Keratinocyte (primary cell): Measurements from ENCODE around the gene SLC15A4. TPM values are rescaled to one million over a fixed set of nuclear protein-coding genes. Genes with fewer than 3 reads are reported as not detected.

Experiments used
- DNase-seq: peaks from one replicate; pipeline ENCODE4 v3.0.0-alpha.2; 2011; ENCODE audit warnings: low read depth, missing footprints, low spot score
- FAIRE-seq: peaks from 2 replicates; lab custom pipeline; 2011; peaks lifted over from hg19 to GRCh38; lab: Jason Lieb, UNC
- H2AFZ ChIP-seq: 2 replicates; pipeline ENCODE4 v1.6.0; 2012; ENCODE audit warnings: low read length, control low read depth, inconsistent platforms; ENCODE audit not compliant: control insufficient read depth
- H3K27ac ChIP-seq: 2 replicates; pipeline ENCODE4 v1.5.1; 2011; ENCODE audit warnings: low read length; ENCODE audit not compliant: control insufficient read depth, insufficient read depth
- H3K27me3 ChIP-seq: 3 replicates; pipeline ENCODE4 v1.6.0; 2011; ENCODE audit warnings: low read length; ENCODE audit not compliant: control insufficient read depth, insufficient read depth; ENCODE audit errors: extremely low read depth
- H3K36me3 ChIP-seq, 2 experiments: 2 replicates in 1 of 2; 3 replicates in 1 of 2; pipeline ENCODE4 v1.5.1; 2011; ENCODE audit warnings: low read length in 2 of 2, mild to moderate bottlenecking in 1 of 2; ENCODE audit not compliant: control insufficient read depth in 2 of 2, insufficient read depth in 2 of 2; ENCODE audit errors: extremely low read depth in 1 of 2
- H3K4me1 ChIP-seq: 3 replicates; pipeline ENCODE4 v1.5.1; 2011; ENCODE audit warnings: low read length; ENCODE audit not compliant: control insufficient read depth, insufficient read depth; ENCODE audit errors: extremely low read depth
- H3K4me2 ChIP-seq: 3 replicates; pipeline ENCODE4 v1.6.0; 2011; ENCODE audit warnings: low read depth, low read length; ENCODE audit not compliant: control insufficient read depth, insufficient read depth; ENCODE audit errors: extremely low read depth
- H3K4me3 ChIP-seq, 3 experiments: fragments of 200-600 bp in 1 of 3; sonication (generic) in 1 of 3; 2 replicates in 2 of 3; 3 replicates in 1 of 3; pipeline ENCODE4 v1.5.1; 2011 to 2016; ENCODE audit warnings: low read length in 3 of 3, mild to moderate bottlenecking in 3 of 3, control low read depth in 2 of 3, inconsistent platforms in 1 of 3, low read depth in 1 of 3, mixed read lengths in 1 of 3, mixed run types in 1 of 3, moderate library complexity in 1 of 3; ENCODE audit not compliant: control insufficient read depth in 2 of 3, insufficient read depth in 2 of 3; ENCODE audit errors: extremely low read depth in 1 of 3
- H3K79me2 ChIP-seq: 2 replicates; pipeline ENCODE4 v1.6.0; 2012; ENCODE audit warnings: low read length; ENCODE audit not compliant: control insufficient read depth, insufficient read depth
- H3K9ac ChIP-seq: 3 replicates; pipeline ENCODE4 v1.6.0; 2011; ENCODE audit warnings: low read length; ENCODE audit not compliant: control insufficient read depth, insufficient read depth; ENCODE audit errors: extremely low read depth
- H3K9me1 ChIP-seq: 3 replicates; pipeline ENCODE4 v1.6.0; 2011; ENCODE audit warnings: low read length; ENCODE audit not compliant: control insufficient read depth, insufficient read depth; ENCODE audit errors: extremely low read depth
- H3K9me3 ChIP-seq: 2 replicates; pipeline ENCODE4 v1.5.1; 2012; ENCODE audit warnings: low read depth, low read length; ENCODE audit not compliant: control insufficient read depth
- H4K20me1 ChIP-seq: 3 replicates; pipeline ENCODE4 v1.6.0; 2011; ENCODE audit warnings: low read length; ENCODE audit not compliant: control insufficient read depth, insufficient read depth; ENCODE audit errors: extremely low read depth
- CTCF ChIP-seq, 3 experiments: IDR thresholded peaks in 1 of 3; conservative IDR thresholded peaks in 1 of 3; optimal IDR thresholded peaks in 1 of 3; 2 replicates in 2 of 3; 3 replicates in 1 of 3; pipeline versions ENCODE3 to v1.5.1; 2011; ENCODE audit warnings: low read length in 3 of 3, mild to moderate bottlenecking in 3 of 3, moderate library complexity in 2 of 3, control low read depth in 1 of 3, inconsistent platforms in 1 of 3; ENCODE audit not compliant: insufficient read depth in 2 of 3; ENCODE audit errors: extremely low read depth in 1 of 3
- EZH2 ChIP-seq: IDR thresholded peaks from one replicate; pipeline ENCODE4 v1.6.1; 2012; ENCODE audit warnings: inconsistent platforms, mild to moderate bottlenecking, low read length, moderate library complexity
- dilution Hi-C: fragments of 300-500 bp; cut with MboI; formaldehyde crosslinking; loops from one replicate; pipeline ENCODE4 v1.7.0; 2020; ENCODE audit warnings: low sequenced_read_pairs; ENCODE audit not compliant: extremely low pct_ligation_motif_present
- polyA plus RNA-seq, 5 experiments: library from polyadenylated mRNA; depleted of rRNA in 3 of 5; stranded (reverse) in 3 of 5; stranded (forward) in 1 of 5; unstranded in 1 of 5; fragments of >200 nt; gene quantifications; 1 replicate in 1 of 5; 2 replicates in 3 of 5; 3 replicates in 1 of 5; pipeline versions ENCODE4 v1.2.1 to v1.2.3, GENCODE V29; 2011 to 2012; ENCODE audit warnings: missing spikeins in 2 of 5, low read depth in 1 of 5, low replicate concordance in 1 of 5

The SLC15A4 gene
- polyA plus RNA-seq, 1 donor (not counting 4 experiments of a cell fraction or from before 2014, with no cell fraction given) = 39.3 TPM

DNA sequence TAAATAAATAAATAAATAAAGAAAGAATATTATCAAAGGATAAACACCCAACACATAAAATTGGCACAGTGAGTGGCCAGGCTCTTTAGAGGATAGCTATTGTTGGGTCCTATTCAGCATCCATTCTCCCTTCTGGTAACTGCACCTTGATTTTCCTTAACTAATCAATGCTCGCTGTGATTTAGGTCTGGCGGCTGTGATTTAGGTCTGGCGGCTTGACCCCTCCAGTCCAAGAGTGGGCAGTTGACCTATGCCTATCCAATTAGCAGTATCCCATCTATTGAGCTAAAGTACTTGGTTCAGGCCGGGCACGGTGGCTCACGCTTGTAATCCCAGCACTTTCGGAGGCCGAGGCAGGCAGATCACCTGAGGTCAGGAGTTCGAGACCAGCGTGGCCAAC, 9.7 kb upstream of the SLC15A4 start:
- Histone ChIP-seq H4K20me1 (no peaks in the 10 kb centered on the region), H3K9me3 (no peaks in the 10 kb centered on the region), H3K4me2 (no peak overlapping the region), H3K27me3 (no peaks in the 10 kb centered on the region), H3K27ac (no peak overlapping the region), H3K36me3 (no peaks in the 10 kb centered on the region), H3K4me3 (no peak overlapping the region), H2AFZ (no peak overlapping the region), H3K9ac (no peak overlapping the region), H3K9me1 (no peaks in the 10 kb centered on the region), H3K4me1 (no peaks in the 10 kb centered on the region), H3K79me2 (no peaks in the 10 kb centered on the region)
- dilution Hi-C loops = no loop called here
- FAIRE-seq (no peak), DNase-seq (no peak)
- TF ChIP-seq EZH2 = no peak

GRCh38 chr12:128830505-128830893, 6.7 kb upstream of the SLC15A4 start:
- no peaks in the 10 kb centered on the region for H3K9me3 ChIP-seq
- H4K20me1 ChIP-seq = no peaks in the 10 kb centered on the region
- H3K9ac ChIP-seq = no peak overlapping the region
- no peaks in the 10 kb centered on the region for H3K79me2 ChIP-seq
- TF ChIP-seq CTCF (optimal IDR thresholded peaks at IDR 0.05 in 1 of 3, IDR thresholded peaks at IDR 0.05 in 1 of 3, conservative IDR thresholded peaks at IDR 0.05 in 1 of 3; ENCODE audit: extremely low read depth in 1 of 3, insufficient read depth in 2 of 3, low read length in 3 of 3) (no peak), EZH2 (no peak)
- H2AFZ ChIP-seq = no peak overlapping the region
- H3K4me2 ChIP-seq = no peak overlapping the region
- no peaks in the 10 kb centered on the region for H3K4me1 ChIP-seq
- no peaks in the 10 kb centered on the region for H3K36me3 ChIP-seq
- H3K4me3 ChIP-seq = no peak overlapping the region
- FAIRE-seq (no peak), DNase-seq (no peak)
- no peaks in the 10 kb centered on the region for H3K9me1 ChIP-seq
- no peak overlapping the region for H3K27ac ChIP-seq
- no peaks in the 10 kb centered on the region for H3K27me3 ChIP-seq
- dilution Hi-C loops = no loop called here

DNA sequence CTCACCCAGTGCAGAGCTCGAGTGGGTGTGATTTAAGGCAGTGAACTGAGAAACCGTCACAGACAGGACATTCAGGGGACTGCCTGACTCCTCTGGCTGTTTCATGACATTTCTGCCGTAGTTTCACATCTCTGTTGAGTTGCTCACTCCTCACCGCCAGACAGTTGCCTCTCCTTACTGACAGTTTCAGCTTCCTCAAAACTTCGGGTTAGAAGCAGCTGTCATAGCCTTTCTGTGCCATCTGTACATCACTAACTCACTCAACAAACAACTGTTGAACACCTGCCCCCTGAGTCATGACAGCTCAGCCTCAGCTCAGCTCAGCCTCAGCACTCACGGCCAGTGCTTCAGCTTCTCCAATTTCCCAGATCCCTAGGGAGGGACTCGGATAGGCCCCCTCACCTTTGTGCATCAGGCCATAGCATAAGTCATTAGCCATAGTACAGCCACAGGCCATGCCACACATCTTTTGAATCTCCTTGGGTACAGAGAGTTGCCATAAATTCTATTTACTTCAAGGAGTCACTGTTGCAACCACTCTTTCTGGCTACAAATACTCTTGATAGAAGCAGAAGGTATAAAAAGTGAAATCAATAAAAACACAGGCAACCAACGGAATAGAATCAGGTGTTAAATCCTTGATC, 6.2 kb upstream of the SLC15A4 start:
- dilution Hi-C loops = no loop called here
- no peak for DNase-seq

More for the DNA sequence above, 6.2 kb upstream of the SLC15A4 start:
- no peak for FAIRE-seq
- H3K4me2 ChIP-seq = no peak overlapping the region
- H3K4me1 ChIP-seq = no peaks in the 10 kb centered on the region
- no peak overlapping the region for H3K4me3 ChIP-seq
- H3K27ac ChIP-seq = no peak overlapping the region
- H4K20me1 ChIP-seq = no peaks in the 10 kb centered on the region
- H2AFZ ChIP-seq = no peak overlapping the region
- no peaks in the 10 kb centered on the region for H3K79me2 ChIP-seq
- no peak overlapping the region for H3K9ac ChIP-seq
- no peaks in the 10 kb centered on the region for H3K9me1 ChIP-seq
- no peak for TF ChIP-seq CTCF (optimal IDR thresholded peaks at IDR 0.05 in 1 of 3, IDR thresholded peaks at IDR 0.05 in 1 of 3, conservative IDR thresholded peaks at IDR 0.05 in 1 of 3; ENCODE audit: extremely low read depth in 1 of 3, insufficient read depth in 2 of 3, low read length in 3 of 3)
- no peak for TF ChIP-seq EZH2
- no peaks in the 10 kb centered on the region for H3K9me3 ChIP-seq
- H3K36me3 ChIP-seq = no peaks in the 10 kb centered on the region
- no peaks in the 10 kb centered on the region for H3K27me3 ChIP-seq
